ENCODE measurements around the gene NDUFC1.

NDUFC1 gene

GRCh38 chr4:139247241-139247640, 55.0 kb downstream of the NDUFC1 start:
- no peak for DNase-seq (ENCODE audit: low spot score)

- DNase-seq (ENCODE audit: low spot score): no peak
Observed at GRCh38 chr4:139246166-139246565, 56.1 kb downstream of the NDUFC1 start.

- DNase-seq (ENCODE audit: low spot score): no peak
Observed at GRCh38 chr4:139245590-139245989, 56.7 kb downstream of the NDUFC1 start.

- DNase-seq (ENCODE audit: low spot score): no peak
Observed at GRCh38 chr4:139243448-139244365, 58.6 kb downstream of the NDUFC1 start.

GRCh38 chr4:139242511-139243051, 59.7 kb downstream of the NDUFC1 start:
- DNase-seq (ENCODE audit: low spot score): no peak

- no peak for DNase-seq (ENCODE audit: low spot score)
Observed at GRCh38 chr4:139241784-139242151, 60.5 kb downstream of the NDUFC1 start.

GRCh38 chr4:139241086-139241783, 61.0 kb downstream of the NDUFC1 start:
- DNase-seq (ENCODE audit: low spot score): no peak
